GM04504 (cell line): ENCODE data around the gene ATG101.

Experiments
- DNase-seq: peaks from one replicate; pipeline ENCODE4 v3.0.0-alpha.2; 2012; ENCODE audit warnings: low read depth

The ATG101 gene

GRCh38 chr12:52042706-52043385 lies 26.9 kb upstream of the ATG101 start:
- no peak for DNase-seq

- DNase-seq, result no peak
Observed at GRCh38 chr12:52043386-52044212, 26.2 kb upstream of the ATG101 start.

- peak; percentile 90 for DNase-seq
Observed at GRCh38 chr12:52044292-52044983, 25.3 kb upstream of the ATG101 start.

GRCh38 chr12:52045794-52046199 lies 24.0 kb upstream of the ATG101 start:
- DNase-seq, result no peak

- DNase-seq, result no peak
Observed at GRCh38 chr12:52046859-52047258, 22.9 kb upstream of the ATG101 start.

- DNase-seq, result no peak
Observed at GRCh38 chr12:52049286-52049685, 20.5 kb upstream of the ATG101 start.

GRCh38 chr12:52049688-52050087 lies 20.1 kb upstream of the ATG101 start:
- no peak for DNase-seq

GRCh38 chr12:52050116-52050757 lies 19.5 kb upstream of the ATG101 start:
- no peak for DNase-seq

- DNase-seq, result peak; percentile 82
Observed at GRCh38 chr12:52050758-52051541, 18.8 kb upstream of the ATG101 start, which contains the start of gene NR4A1. Gene NR4A1 (plus strand): TSS chr12:52051442. CDS start chr12:52054329, 2,887 bp downstream.

- no peak for DNase-seq
Observed at GRCh38 chr12:52052468-52053186, 17.2 kb upstream of the ATG101 start.

- DNase-seq, result no peak
Observed at GRCh38 chr12:52053536-52054209, 16.1 kb upstream of the ATG101 start.

GRCh38 chr12:52054231-52054832 lies 15.4 kb upstream of the ATG101 start:
- no peak for DNase-seq

GRCh38 chr12:52054833-52055730 lies 14.7 kb upstream of the ATG101 start:
- no peak for DNase-seq

GRCh38 chr12:52055731-52056711 lies 13.8 kb upstream of the ATG101 start:
- no peak for DNase-seq

- no peak for DNase-seq
Observed at GRCh38 chr12:52056801-52057637, 12.8 kb upstream of the ATG101 start.
